GM12891 (cell line): ENCODE measurements around the gene AGAP2.

ENCODE experiments used
- PAX5 ChIP-seq: IDR thresholded peaks from 2 replicates; pipeline ENCODE4 v1.6.1; 2011; ENCODE audit warnings: low read length, moderate library complexity, mild to moderate bottlenecking; ENCODE audit not compliant: insufficient read depth, severe bottlenecking
- POLR2A ChIP-seq: IDR thresholded peaks from 2 replicates; pipeline ENCODE4 v1.6.1; 2011; ENCODE audit warnings: low read depth, low read length, control low read depth
- POLR2AphosphoS5 ChIP-seq: IDR thresholded peaks from 2 replicates; pipeline ENCODE4 v1.6.1; 2011; ENCODE audit warnings: low read depth, low read length, control low read depth
- POU2F2 ChIP-seq: IDR thresholded peaks from 2 replicates; pipeline ENCODE4 v1.6.1; 2011; ENCODE audit warnings: low read depth, mild to moderate bottlenecking, control low read depth, low read length, moderate library complexity
- SPI1 ChIP-seq: IDR thresholded peaks from 2 replicates; pipeline ENCODE4 v1.6.1; 2011; ENCODE audit warnings: low read depth, low read length, control low read depth
- TAF1 ChIP-seq: IDR thresholded peaks from 2 replicates; pipeline ENCODE4 v1.6.1; 2011; ENCODE audit warnings: low read depth, low read length, control low read depth

DNA sequence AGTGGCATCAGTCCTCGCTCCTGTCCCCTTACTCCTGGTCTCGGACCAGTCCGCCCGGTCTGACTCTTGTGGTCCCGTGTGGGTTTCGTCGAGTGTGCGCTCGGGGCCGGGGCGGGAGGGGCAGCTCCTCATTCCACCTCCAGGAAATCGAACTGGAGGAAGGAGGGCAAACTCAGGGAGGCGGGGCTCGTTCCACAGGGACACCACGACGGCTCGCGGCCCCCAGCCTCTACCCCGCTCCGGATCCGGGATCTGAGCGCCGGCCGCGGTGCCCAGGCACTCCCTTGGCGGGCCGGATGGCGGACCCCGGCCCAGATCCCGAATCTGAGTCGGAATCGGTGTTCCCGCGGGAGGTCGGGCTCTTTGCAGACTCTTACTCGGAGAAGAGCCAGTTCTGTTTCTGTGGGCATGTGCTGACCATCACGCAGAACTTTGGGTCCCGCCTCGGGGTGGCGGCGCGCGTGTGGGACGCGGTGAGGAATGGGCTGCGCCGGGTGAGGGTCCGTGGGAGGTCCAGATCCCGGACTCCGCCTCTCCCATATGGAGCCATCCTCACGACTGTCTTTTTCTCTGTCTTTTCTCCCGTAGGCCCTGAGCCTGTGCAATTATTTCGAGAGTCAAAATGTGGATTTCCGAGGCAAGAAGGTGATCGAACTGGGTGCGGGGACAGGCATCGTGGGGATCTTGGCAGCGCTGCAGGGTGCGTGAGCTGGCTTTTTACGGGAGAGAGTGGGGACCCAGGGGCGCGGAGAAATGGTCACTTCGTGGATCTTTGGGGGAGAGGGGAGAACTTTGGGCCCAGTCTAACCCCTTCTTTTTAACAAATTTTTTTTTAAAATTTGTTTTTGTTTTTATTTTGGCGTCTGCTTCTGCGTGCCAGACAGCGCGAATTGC is 34.1 kb upstream of the AGAP2 start, which contains the start of gene EEF1AKMT3:
- TF ChIP-seq POLR2A (no peak), POLR2AphosphoS5 (no peak), POU2F2 (no peak), SPI1 (no peak), TAF1 (no peak), PAX5 (no peak)
